OCI-LY7 (cell line): ENCODE data around the gene NAPSA. TPM values are rescaled to one million over a fixed set of nuclear protein-coding genes. Genes with fewer than 3 reads are reported as not detected.

Experiments used
- BruUV-seq: library from RNA; stranded (reverse); fragments of 400-500 nt; replicated peaks from 2 replicates; lab custom pipeline; 2021; lab: Mats Ljungman, UMichigan
- CTCF ChIA-PET: fragments of 300-600 bp; sonication (Branson Sonifier 250); formaldehyde crosslinking; loops from one replicate; lab custom pipeline; 2022; ENCODE audit warnings: antibody characterized with exemption; ENCODE audit not compliant: unreplicated experiment; lab: Charles Lee
- POLR2A ChIA-PET: fragments of 300-600 bp; sonication (Branson Sonifier 250); formaldehyde crosslinking; loops from one replicate; lab custom pipeline; 2022; ENCODE audit warnings: antibody characterized with exemption; lab: Charles Lee
- DNase-seq: peaks from one replicate; pipeline ENCODE4 v3.0.0-alpha.2; 2015; ENCODE audit warnings: low spot score
- H2AFZ ChIP-seq: fragments of 200-600 bp; sonication (generic), shearing (Covaris generic); 2 replicates; pipeline ENCODE4 v1.6.1; 2014; ENCODE audit warnings: mild to moderate bottlenecking, antibody characterized with exemption, low read length, moderate library complexity
- H3K27ac ChIP-seq: fragments of 200-600 bp; sonication (generic); 2 replicates; pipeline ENCODE4 v1.5.1; 2014; ENCODE audit warnings: mixed run types, low read depth, mild to moderate bottlenecking, moderate library complexity, low read length, inconsistent platforms; ENCODE audit not compliant: poor library complexity, severe bottlenecking
- H3K36me3 ChIP-seq: fragments of 200-600 bp; sonication (generic); 2 replicates; pipeline ENCODE4 v1.6.1; 2014; ENCODE audit warnings: mild to moderate bottlenecking, antibody characterized with exemption, low read length, moderate library complexity, mixed read lengths; ENCODE audit not compliant: insufficient read depth
- H3K4me1 ChIP-seq: fragments of 200-600 bp; sonication (generic); 2 replicates; pipeline ENCODE4 v1.5.1; 2014; ENCODE audit warnings: mild to moderate bottlenecking, low read length; ENCODE audit not compliant: insufficient read depth, poor library complexity, severe bottlenecking
- H3K4me2 ChIP-seq: fragments of 200-600 bp; sonication (generic); 2 replicates; pipeline ENCODE4 v1.6.1; 2014; ENCODE audit warnings: mild to moderate bottlenecking, low read length
- H3K4me3 ChIP-seq: fragments of 200-600 bp; sonication (generic); 2 replicates; pipeline ENCODE4 v1.5.1; 2014; ENCODE audit warnings: mild to moderate bottlenecking, low read depth, low read length; ENCODE audit not compliant: poor library complexity, severe bottlenecking
- H3K79me2 ChIP-seq: fragments of 200-600 bp; sonication (generic); 2 replicates; pipeline ENCODE4 v1.6.1; 2016; ENCODE audit warnings: low read depth, mild to moderate bottlenecking, low read length, moderate library complexity, mixed read lengths; ENCODE audit not compliant: insufficient read depth
- H3K9me2 ChIP-seq: fragments of 200-600 bp; sonication (generic); 2 replicates; pipeline ENCODE4 v1.6.1; 2016; ENCODE audit warnings: mild to moderate bottlenecking, low read length, mixed read lengths; ENCODE audit not compliant: insufficient read depth
- H3K9me3 ChIP-seq: fragments of 200-600 bp; sonication (generic); 2 replicates; pipeline ENCODE4 v1.6.1; 2014; ENCODE audit warnings: mild to moderate bottlenecking, mixed run types, low read length, mixed read lengths
- H4K20me1 ChIP-seq: fragments of 200-600 bp; sonication (generic); 2 replicates; pipeline ENCODE4 v1.6.1; 2014; ENCODE audit warnings: mild to moderate bottlenecking, antibody characterized with exemption, low read length, moderate library complexity, mixed read lengths; ENCODE audit not compliant: insufficient read depth
- EZH2phosphoT487 ChIP-seq: fragments of 200-600 bp; sonication (generic); IDR thresholded peaks from 2 replicates; pipeline ENCODE4 v1.6.1; 2018; ENCODE audit warnings: low read depth, borderline replicate concordance, mild to moderate bottlenecking, mixed run types, antibody characterized with exemption, low read length, moderate library complexity, mixed read lengths
- intact Hi-C: fragments of 100-400 bp; cut with micrococcal nuclease; formaldehyde crosslinking; loops from one replicate; pipeline ENCODE4 v1.10.0; 2022; ENCODE audit not compliant: unreplicated experiment
- total RNA-seq, 2 experiments: library from RNA; depleted of rRNA in 1 of 2; stranded (reverse); fragments of >200 nt in 1 of 2; shearing (Covaris generic) in 1 of 2; gene quantifications; 2 replicates each; pipeline ENCODE4 v1.2.3, GENCODE V29; 2014 to 2022
- TF ChIP-seq, protein P1 (sequence below): fragments of 200-600 bp; sonication (generic); conservative IDR thresholded peaks from 2 replicates; pipeline ENCODE4 v1.5.1; 2014; ENCODE audit warnings: mild to moderate bottlenecking, antibody characterized with exemption, low read length, moderate library complexity, mixed read lengths

NAPSA gene
- total RNA-seq, 2 experiments from 2014 or later, result 5.7 to 30.1 TPM

DNA sequence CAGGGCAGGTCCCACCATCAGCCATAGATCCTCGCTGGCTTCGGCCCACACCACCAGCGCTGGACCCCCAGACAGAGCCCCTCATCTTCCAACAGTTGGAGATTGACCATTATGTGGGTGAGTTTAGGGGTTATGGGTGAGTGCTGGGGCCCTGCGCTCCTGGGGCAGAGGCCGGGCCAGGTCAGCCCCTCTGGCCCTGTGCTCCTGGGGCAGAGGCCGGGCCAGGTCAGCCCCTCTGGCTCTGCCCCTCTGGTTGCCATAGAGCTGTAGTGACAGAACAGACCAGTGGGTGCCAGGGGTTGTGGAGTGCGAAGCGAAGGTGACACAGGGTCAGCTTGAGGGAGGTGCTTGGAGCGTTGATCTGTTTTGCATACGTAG is 33.9 kb upstream of the NAPSA start:
- CTCF ChIA-PET, result no interaction called here
- Histone ChIP-seq H3K27ac (no peak overlapping the region), H3K79me2 (peaks cover 31% of the 10 kb centered on the region), H3K4me1 (no peaks in the 10 kb centered on the region), H3K9me2 (no peaks in the 10 kb centered on the region), H3K4me2 (no peak overlapping the region), H4K20me1 (peaks cover 9% of the 10 kb centered on the region; the same call in 1 of the 2 replicates), H3K9me3 (no peaks in the 10 kb centered on the region), H2AFZ (no peak overlapping the region), H3K36me3 (peaks cover 69% of the 10 kb centered on the region), H3K4me3 (no peak overlapping the region)
- no peak for DNase-seq
- intact Hi-C loops, result no loop called here
- no peak for TF ChIP-seq EZH2phosphoT487
- TF ChIP-seq, protein P1, sequence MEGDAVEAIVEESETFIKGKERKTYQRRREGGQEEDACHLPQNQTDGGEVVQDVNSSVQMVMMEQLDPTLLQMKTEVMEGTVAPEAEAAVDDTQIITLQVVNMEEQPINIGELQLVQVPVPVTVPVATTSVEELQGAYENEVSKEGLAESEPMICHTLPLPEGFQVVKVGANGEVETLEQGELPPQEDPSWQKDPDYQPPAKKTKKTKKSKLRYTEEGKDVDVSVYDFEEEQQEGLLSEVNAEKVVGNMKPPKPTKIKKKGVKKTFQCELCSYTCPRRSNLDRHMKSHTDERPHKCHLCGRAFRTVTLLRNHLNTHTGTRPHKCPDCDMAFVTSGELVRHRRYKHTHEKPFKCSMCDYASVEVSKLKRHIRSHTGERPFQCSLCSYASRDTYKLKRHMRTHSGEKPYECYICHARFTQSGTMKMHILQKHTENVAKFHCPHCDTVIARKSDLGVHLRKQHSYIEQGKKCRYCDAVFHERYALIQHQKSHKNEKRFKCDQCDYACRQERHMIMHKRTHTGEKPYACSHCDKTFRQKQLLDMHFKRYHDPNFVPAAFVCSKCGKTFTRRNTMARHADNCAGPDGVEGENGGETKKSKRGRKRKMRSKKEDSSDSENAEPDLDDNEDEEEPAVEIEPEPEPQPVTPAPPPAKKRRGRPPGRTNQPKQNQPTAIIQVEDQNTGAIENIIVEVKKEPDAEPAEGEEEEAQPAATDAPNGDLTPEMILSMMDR, result no peak
- no TSS peak for BruUV-seq
- POLR2A ChIA-PET, result no interaction called here

DNA sequence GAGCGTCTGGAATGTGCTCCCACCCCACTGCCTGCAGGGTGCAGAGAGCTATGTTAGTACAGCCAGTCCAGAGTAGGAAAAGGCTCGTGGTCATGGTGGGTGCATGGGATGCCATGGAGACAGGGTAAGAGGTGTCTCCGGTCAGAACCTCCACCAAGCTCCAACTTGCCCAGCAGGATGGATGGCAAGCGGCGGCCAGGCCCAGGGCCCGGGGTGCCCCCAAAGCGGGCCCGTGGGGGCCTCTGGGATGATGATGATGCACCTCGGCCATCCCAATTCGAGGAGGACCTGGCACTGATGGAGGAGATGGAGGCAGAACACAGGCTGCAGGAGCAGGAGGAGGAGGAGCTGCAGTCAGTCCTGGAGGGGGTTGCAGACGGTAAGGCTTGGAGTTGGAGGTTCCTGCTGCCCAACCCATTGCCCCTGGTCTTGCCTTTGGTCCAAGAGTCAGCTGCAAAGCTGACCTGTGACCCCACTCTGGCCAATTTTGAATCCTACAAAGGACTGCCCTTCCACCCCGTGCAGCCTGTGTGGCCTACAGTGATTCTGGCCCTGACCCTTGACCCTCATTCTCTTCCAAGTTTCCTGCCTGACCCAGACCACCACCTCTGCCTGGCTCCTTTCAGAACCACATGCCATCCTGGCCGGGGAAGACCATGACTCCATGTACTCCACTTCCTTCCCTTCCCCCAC is 33.4 kb upstream of the NAPSA start:
- DNase-seq, result no peak
- no peak overlapping the region for H3K4me3 ChIP-seq
- H3K36me3 ChIP-seq, result peaks cover 69% of the 10 kb centered on the region
- ChIA-PET POLR2A (no interaction called here), CTCF (no interaction called here)
- no peaks in the 10 kb centered on the region for H3K9me3 ChIP-seq
- H2AFZ ChIP-seq, result no peak overlapping the region
- BruUV-seq, result no TSS peak
- TF ChIP-seq, protein P1, result no peak
- TF ChIP-seq EZH2phosphoT487, result no peak
- H4K20me1 ChIP-seq, result peaks cover 9% of the 10 kb centered on the region; the same call in 1 of the 2 replicates
- H3K4me1 ChIP-seq, result no peaks in the 10 kb centered on the region
- no peak overlapping the region for H3K4me2 ChIP-seq
- peaks cover 36% of the 10 kb centered on the region for H3K79me2 ChIP-seq
- intact Hi-C loops, result no loop called here
- H3K9me2 ChIP-seq, result no peaks in the 10 kb centered on the region
- H3K27ac ChIP-seq, result no peak overlapping the region

DNA sequence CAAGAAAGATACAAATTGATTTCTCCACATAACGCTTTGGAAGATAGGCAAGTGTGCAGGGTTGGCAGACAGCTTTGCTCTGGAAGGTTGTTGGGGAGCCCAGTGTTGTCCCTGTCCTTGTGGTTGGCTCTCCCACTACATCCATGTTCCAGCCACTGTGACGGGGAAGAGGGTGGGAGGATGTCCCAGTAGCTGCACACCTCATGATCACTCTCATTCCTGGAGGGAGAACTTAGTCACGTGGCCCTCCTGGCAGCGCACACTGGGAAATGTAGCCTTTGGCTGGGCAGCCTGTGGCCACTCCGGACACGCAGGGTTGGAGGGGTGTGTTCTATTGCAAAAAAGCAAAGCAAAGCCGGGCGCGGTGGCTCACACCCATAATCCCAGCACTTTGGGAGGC is 28.6 kb upstream of the NAPSA start:
- intact Hi-C loops, result no loop called here
- POLR2A ChIA-PET, result no interaction called here
- H3K9me2 ChIP-seq, result no peaks in the 10 kb centered on the region
- peaks cover 6% of the 10 kb centered on the region; the same call in 1 of the 2 replicates for H3K9me3 ChIP-seq
- H3K79me2 ChIP-seq, result peaks cover 73% of the 10 kb centered on the region
- TF ChIP-seq, protein P1, result no peak
- no peak for TF ChIP-seq EZH2phosphoT487
- BruUV-seq, result no TSS peak
- no peak overlapping the region for H3K27ac ChIP-seq
- no peak overlapping the region for H2AFZ ChIP-seq
- DNase-seq, result no peak
- no peaks in the 10 kb centered on the region for H3K4me1 ChIP-seq
- H4K20me1 ChIP-seq, result peaks cover 4% of the 10 kb centered on the region; the same call in 1 of the 2 replicates
- no peak overlapping the region for H3K4me3 ChIP-seq
- H3K36me3 ChIP-seq, result peaks cover 79% of the 10 kb centered on the region
- H3K4me2 ChIP-seq, result no peak overlapping the region
- CTCF ChIA-PET, result no interaction called here
